CD4-positive, alpha-beta T cell (primary cell): ENCODE results near the gene TTLL11. TPM values are rescaled to one million over a fixed set of nuclear protein-coding genes. Genes with fewer than 3 reads are reported as not detected.

Source experiments
- ATAC-seq: fragments of 200-7000 bp; cut with Tn5 transposase; one replicate; pipeline ENCODE4 v1.10.0; 2022; ENCODE audit warnings: mild to moderate bottlenecking; ENCODE audit not compliant: poor library complexity
- CTCF ChIA-PET: fragments of 350-600 bp; sonication (Branson Sonifier 250); formaldehyde crosslinking; loops from one replicate; lab custom pipeline; 2021; ENCODE audit warnings: antibody characterized with exemption, inconsistent platforms; lab: Charles Lee
- POLR2A ChIA-PET: fragments of 350-600 bp; sonication (Branson Sonifier 250); formaldehyde crosslinking; loops from one replicate; lab custom pipeline; 2021; ENCODE audit warnings: antibody characterized with exemption, inconsistent platforms; lab: Charles Lee
- DNase-seq, 14 experiments: peaks; one replicate each; pipeline ENCODE4 v3.0.0-alpha.2; 2013 to 2020; ENCODE audit warnings: mixed read lengths in 2 of 14
- H3K27ac ChIP-seq, 2 donors: one replicate each; pipeline versions ENCODE4 v1.5.1 to v1.7.0; 2013; ENCODE audit warnings: low read length in 2 of 2, low read depth in 1 of 2, mild to moderate bottlenecking in 1 of 2
- H3K27me3 ChIP-seq, 2 experiments: 1 replicate in 1 of 2; 2 replicates in 1 of 2; pipeline versions ENCODE4 v1.6.1 to v1.7.0; 2013; ENCODE audit warnings: low read length in 2 of 2, control low read depth in 1 of 2, mild to moderate bottlenecking in 1 of 2, moderate library complexity in 1 of 2; ENCODE audit not compliant: insufficient read depth in 2 of 2, control insufficient read depth in 1 of 2
- H3K36me3 ChIP-seq: one replicate; pipeline ENCODE4 v1.6.1; 2013; ENCODE audit warnings: low read length, control low read depth; ENCODE audit not compliant: insufficient read depth
- H3K4me1 ChIP-seq: one replicate; pipeline ENCODE4 v1.6.1; 2013; ENCODE audit warnings: low read length, control low read depth; ENCODE audit not compliant: insufficient read depth
- H3K4me3 ChIP-seq: one replicate; pipeline ENCODE4 v1.5.1; 2013; ENCODE audit warnings: mild to moderate bottlenecking, low read length, moderate library complexity
- H3K9me3 ChIP-seq, 2 experiments: 1 replicate in 1 of 2; 2 replicates in 1 of 2; pipeline versions ENCODE4 v1.6.1 to v1.7.0; 2013; ENCODE audit warnings: low read length in 2 of 2, mild to moderate bottlenecking in 2 of 2, control low read depth in 1 of 2, moderate library complexity in 1 of 2; ENCODE audit not compliant: control insufficient read depth in 1 of 2, insufficient read depth in 1 of 2
- H3K27ac Mint-ChIP-seq: one replicate; pipeline ENCODE4 v1.8.0; 2020; ENCODE audit warnings: mixed read lengths
- H3K27me3 Mint-ChIP-seq: one replicate; pipeline ENCODE4 v1.8.0; 2021; ENCODE audit warnings: mixed read lengths
- H3K36me3 Mint-ChIP-seq: one replicate; pipeline ENCODE4 v1.8.0; 2021; ENCODE audit warnings: low read depth, mixed read lengths
- H3K4me1 Mint-ChIP-seq: one replicate; pipeline ENCODE4 v1.8.0; 2021; ENCODE audit warnings: low read depth, mixed read lengths
- H3K4me3 Mint-ChIP-seq: one replicate; pipeline ENCODE4 v1.8.0; 2020; ENCODE audit warnings: mild to moderate bottlenecking, mixed read lengths
- H3K9me3 Mint-ChIP-seq: one replicate; pipeline ENCODE4 v1.8.0; 2020; ENCODE audit warnings: mixed read lengths
- intact Hi-C, 2 experiments: fragments of 100-400 bp; cut with DNase I in 1 of 2; cut with micrococcal nuclease in 1 of 2; formaldehyde crosslinking; loops; one replicate each; pipeline versions ENCODE4 v1.15.1 to v1.9.0; 2023 to 2025; cut with DNase I, micrococcal nuclease
- total RNA-seq, 174 experiments: library from RNA in 2 of 174; stranded (reverse) in 2 of 174; gene quantifications; one replicate each; pipeline ENCODE4 v1.2.3 and lab custom pipeline; 2021 to 2026
- TF ChIP-seq, protein P1 (sequence below): fragments of 200-600 bp; IDR thresholded peaks from one replicate; pipeline ENCODE4 v1.8.0; 2022; ENCODE audit warnings: antibody characterized with exemption, mild to moderate bottlenecking

The TTLL11 gene
- total RNA-seq, 2 experiments from 2014 or later = 1.6 to 2.3 TPM

DNA sequence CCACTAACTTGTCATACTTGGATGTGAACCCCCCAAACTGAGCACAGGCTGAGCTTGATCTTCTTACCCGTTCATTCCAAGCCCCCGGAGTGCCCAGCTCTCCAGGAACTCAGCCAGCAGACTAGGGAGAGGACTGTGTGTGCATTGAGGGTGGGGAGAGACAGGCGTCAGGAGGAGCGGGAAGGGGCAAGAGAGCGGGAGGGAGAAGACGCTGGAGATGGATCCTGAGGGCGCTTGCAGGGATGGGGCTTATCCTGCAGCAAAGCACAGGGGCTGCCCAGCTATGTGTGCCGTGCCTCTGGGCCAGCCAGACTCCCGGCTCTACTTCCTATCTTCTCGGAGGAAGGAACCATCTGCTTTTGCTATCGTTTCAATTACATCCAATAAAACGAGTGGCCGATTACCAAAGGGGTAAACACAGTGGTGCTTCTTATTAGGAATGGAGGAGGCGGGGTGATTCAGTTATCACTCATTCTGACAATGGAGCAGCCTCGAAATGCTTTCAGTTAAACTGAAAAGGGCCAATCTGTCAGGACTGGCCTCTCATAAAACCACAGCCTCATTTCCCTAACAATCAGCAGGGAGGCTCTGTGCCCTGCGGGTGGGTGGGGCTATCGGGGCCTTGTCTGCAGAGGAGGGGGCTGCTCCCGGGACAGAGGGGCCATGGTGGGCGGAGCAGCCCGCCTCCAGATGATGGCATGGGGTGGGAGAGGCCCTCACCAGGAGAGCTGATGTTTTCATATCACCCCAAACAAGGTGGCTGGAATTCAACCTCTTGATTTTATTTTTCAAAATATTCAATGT is 273.5 kb downstream of the TTLL11 start:
- H3K36me3 ChIP-seq = no peaks in the 10 kb centered on the region
- no peak overlapping the region for H3K4me3 Mint-ChIP-seq
- H3K36me3 Mint-ChIP-seq = no peaks in the 10 kb centered on the region
- H3K4me1 ChIP-seq = no peaks in the 10 kb centered on the region
- H3K27ac ChIP-seq = no peak overlapping the region
- H3K27me3 ChIP-seq = no peaks in the 10 kb centered on the region
- H3K9me3 ChIP-seq = no peaks in the 10 kb centered on the region
- CTCF ChIA-PET = no interaction called here
- no peak overlapping the region for H3K27ac Mint-ChIP-seq
- no peak for ATAC-seq
- no peaks in the 10 kb centered on the region for H3K4me1 Mint-ChIP-seq
- no peak overlapping the region for H3K4me3 ChIP-seq
- DNase-seq = no peak
- TF ChIP-seq, protein P1, sequence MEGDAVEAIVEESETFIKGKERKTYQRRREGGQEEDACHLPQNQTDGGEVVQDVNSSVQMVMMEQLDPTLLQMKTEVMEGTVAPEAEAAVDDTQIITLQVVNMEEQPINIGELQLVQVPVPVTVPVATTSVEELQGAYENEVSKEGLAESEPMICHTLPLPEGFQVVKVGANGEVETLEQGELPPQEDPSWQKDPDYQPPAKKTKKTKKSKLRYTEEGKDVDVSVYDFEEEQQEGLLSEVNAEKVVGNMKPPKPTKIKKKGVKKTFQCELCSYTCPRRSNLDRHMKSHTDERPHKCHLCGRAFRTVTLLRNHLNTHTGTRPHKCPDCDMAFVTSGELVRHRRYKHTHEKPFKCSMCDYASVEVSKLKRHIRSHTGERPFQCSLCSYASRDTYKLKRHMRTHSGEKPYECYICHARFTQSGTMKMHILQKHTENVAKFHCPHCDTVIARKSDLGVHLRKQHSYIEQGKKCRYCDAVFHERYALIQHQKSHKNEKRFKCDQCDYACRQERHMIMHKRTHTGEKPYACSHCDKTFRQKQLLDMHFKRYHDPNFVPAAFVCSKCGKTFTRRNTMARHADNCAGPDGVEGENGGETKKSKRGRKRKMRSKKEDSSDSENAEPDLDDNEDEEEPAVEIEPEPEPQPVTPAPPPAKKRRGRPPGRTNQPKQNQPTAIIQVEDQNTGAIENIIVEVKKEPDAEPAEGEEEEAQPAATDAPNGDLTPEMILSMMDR = no peak
- H3K9me3 Mint-ChIP-seq = no peaks in the 10 kb centered on the region
- no peaks in the 10 kb centered on the region for H3K27me3 Mint-ChIP-seq
- POLR2A ChIA-PET = no interaction called here
- intact Hi-C loops = no loop called here

- Histone ChIP-seq H3K36me3 (no peaks in the 10 kb centered on the region), H3K4me1 (no peaks in the 10 kb centered on the region), H3K27ac (no peak overlapping the region), H3K27me3 (no peaks in the 10 kb centered on the region), H3K9me3 (no peaks in the 10 kb centered on the region), H3K4me3 (no peak overlapping the region)
- no peaks in the 10 kb centered on the region for H3K36me3 Mint-ChIP-seq
- intact Hi-C loops = no loop called here
- no peaks in the 10 kb centered on the region for H3K4me1 Mint-ChIP-seq
- no peak for ATAC-seq
- no peaks in the 10 kb centered on the region for H3K9me3 Mint-ChIP-seq
- TF ChIP-seq, protein P1 = no peak
- no peaks in the 10 kb centered on the region for H3K27me3 Mint-ChIP-seq
- CTCF ChIA-PET = no interaction called here
- no peak for DNase-seq
- H3K27ac Mint-ChIP-seq = no peak overlapping the region
- H3K4me3 Mint-ChIP-seq = no peak overlapping the region
- POLR2A ChIA-PET = no interaction called here
Measured at GRCh38 chr9:121818841-121819427, 274.2 kb downstream of the TTLL11 start.

- H3K27me3 ChIP-seq = no peaks in the 10 kb centered on the region
- ChIA-PET CTCF (no interaction called here), POLR2A (no interaction called here)
- intact Hi-C loops = no loop called here
- H3K27ac ChIP-seq = no peak overlapping the region
- H3K36me3 ChIP-seq = no peaks in the 10 kb centered on the region
- no peaks in the 10 kb centered on the region for H3K36me3 Mint-ChIP-seq
- H3K4me1 Mint-ChIP-seq = no peaks in the 10 kb centered on the region
- H3K9me3 ChIP-seq = no peaks in the 10 kb centered on the region
- ATAC-seq = no peak
- H3K9me3 Mint-ChIP-seq = no peaks in the 10 kb centered on the region
- TF ChIP-seq, protein P1 = no peak
- no peak overlapping the region for H3K27ac Mint-ChIP-seq
- H3K4me1 ChIP-seq = no peaks in the 10 kb centered on the region
- DNase-seq = no peak
- H3K4me3 ChIP-seq = no peak overlapping the region
- H3K27me3 Mint-ChIP-seq = no peaks in the 10 kb centered on the region
- no peak overlapping the region for H3K4me3 Mint-ChIP-seq
Measured at GRCh38 chr9:121818016-121818661, 275.0 kb downstream of the TTLL11 start.
